ENCODE results near the gene TIGD3.
"Not testable (repeated sequence)": the region's sequence is repeated elsewhere in the genome, so short reads cannot be mapped to it uniquely, and the experiment has no call there.

TIGD3 gene

DNA sequence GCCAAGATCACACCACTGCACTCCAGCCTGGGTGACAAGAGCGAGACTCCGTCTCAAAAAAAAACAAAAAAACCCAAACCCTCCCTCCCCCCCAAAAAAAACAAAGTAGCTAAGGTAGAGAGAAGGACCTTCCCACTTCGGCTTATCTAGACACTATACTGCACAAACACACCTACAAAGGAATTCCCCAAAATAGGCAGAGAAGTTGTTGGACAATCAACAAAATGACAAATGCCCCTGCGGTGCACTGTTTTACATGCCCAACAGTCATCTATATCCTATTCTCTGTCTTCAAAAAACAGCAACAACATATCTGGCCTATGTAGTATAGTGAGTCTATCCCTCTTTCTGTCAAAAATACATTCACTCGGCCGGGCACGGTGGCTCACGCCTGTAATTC is 27.5 kb upstream of the TIGD3 start:
- DNase-seq, result no peak

DNA sequence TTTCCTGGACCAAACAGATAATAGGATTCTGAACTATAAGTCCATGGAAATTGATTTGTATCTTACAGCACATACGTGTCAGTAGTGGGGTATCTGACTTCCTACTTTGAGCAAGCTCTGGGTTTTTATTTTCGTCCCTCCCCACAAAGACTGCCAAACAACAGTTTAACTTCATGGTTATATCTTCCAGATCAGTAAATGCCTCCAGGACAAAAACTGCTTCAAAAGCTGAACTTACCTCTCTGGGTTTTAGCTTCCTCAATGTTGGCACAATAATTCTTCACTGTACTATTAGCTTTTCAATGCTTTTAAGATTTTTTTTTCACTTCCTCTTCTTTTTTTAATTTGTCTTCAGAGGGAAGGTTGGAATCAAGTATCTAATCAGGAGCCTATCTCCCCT is 25.1 kb upstream of the TIGD3 start:
- DNase-seq, result no peak

- peak; percentile 85 for DNase-seq
These were observed 24.6 kb upstream of the TIGD3 start for GRCh38 chr11:65329944-65330403.

- no peak for DNase-seq
These were observed 24.0 kb upstream of the TIGD3 start for GRCh38 chr11:65330544-65330943.

GRCh38 chr11:65332591-65332990 is 22.0 kb upstream of the TIGD3 start:
- not testable (repeated sequence) for DNase-seq

GRCh38 chr11:65334696-65335295 is 19.8 kb upstream of the TIGD3 start:
- no peak for DNase-seq

DNA sequence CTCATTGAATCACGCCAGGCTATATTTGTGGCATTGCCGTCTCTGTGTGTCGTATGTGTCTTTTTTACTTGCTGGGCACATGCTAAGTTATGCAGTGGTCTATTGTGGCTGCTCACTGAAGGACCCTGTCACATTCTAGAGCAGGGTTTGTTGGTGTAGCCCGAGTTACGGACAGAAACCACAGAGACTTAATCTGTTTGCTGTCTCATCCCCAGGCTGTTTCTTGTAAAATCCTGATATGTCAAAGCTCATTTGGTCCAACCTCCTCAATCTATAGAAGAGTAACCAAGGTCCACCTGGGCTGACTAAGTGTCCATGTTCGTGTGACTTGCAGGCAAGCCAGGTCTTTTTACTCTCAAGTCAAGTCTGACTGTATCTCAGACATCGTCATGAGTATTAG is 15.9 kb upstream of the TIGD3 start:
- no peak for DNase-seq

GRCh38 chr11:65340226-65340625 is 14.3 kb upstream of the TIGD3 start:
- DNase-seq, result no peak

DNA sequence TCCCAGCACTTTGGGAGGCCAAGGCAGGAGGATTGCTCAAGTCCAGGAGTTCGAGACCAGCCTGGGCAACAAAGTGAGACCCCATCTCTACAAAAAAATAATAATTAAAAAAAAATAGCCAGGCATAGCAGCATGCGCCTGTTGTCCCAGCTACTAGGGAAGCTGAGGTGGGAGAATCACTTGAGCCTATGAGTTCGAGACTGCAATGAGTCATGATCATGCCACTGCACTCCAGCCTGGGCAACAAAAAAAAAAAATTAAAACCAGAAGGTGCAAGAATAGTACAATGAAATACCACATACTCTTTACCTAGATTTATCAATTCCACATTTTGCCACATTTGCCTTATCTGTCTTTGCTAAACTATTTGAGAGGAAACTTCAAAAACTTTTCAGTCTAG is 12.7 kb upstream of the TIGD3 start:
- DNase-seq, result no peak

DNA sequence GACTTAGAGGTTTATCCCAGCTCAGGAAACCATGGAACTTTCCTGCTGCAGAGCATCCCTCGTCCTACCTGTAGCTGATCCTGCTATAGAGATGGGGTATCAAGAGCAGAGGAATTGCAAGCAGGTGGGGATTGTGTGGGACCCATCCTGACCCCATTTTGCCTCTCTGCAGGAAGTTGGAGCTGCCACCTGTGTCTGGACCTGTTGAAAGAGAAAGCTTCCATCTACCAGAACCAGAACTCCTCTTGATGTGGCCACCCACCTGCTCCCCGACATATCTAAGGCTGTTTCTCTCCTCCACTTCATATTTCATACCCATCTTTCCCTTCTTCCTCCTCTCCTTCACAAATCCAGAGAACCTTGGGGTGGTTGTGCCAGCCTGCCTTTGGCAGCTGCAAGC is 3.0 kb upstream of the TIGD3 start:
- no peak for DNase-seq

DNA sequence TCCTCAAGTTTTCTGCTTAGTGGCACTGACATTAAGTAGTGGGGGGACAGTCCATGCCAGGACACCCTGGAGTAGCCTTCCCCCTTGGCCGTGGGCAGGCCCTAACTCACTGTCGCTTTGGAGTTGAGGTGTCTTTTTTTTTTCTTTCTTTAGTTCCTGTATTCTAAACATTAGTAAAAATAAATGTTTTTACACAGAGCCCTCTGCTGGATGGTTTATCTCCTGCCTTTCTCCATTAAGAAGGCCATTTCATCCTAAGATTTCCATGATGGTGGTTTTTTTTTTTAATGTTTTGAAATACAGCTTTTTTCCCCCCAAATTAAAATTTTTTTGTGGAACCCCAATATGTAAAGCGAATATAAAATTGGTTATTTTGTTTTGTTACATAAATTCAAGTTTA is 1.8 kb upstream of the TIGD3 start:
- DNase-seq, result no peak

GRCh38 chr11:65353376-65353775 is 1.2 kb upstream of the TIGD3 start:
- no peak for DNase-seq

DNA sequence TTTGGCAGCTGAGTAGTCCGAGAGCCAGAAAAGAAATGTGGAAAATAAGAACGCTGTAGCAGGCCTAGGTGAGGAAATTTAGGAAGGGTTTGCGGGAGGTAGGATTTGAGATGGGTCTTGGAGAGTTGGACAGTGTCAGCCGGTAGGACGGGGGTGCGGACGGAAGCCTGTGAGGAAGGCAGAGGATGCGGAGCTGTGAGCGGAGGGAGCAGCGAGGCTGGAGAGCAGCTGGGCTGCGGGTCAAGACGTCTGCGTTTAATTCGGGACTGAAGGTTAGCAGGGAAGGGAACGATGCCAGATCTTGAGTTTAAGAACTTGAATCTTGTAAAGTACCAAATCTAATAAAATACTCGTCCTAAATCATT is 669 bp upstream of the TIGD3 start:
- no peak for DNase-seq

GRCh38 chr11:65355013-65355775 is 643 bp downstream of the TIGD3 start:
- peak; percentile 65 for DNase-seq

GRCh38 chr11:65355776-65356393 is 1.3 kb downstream of the TIGD3 start:
- DNase-seq, result no peak

- no peak for DNase-seq
These were observed 1.9 kb downstream of the TIGD3 start for GRCh38 chr11:65356394-65356972.

DNA sequence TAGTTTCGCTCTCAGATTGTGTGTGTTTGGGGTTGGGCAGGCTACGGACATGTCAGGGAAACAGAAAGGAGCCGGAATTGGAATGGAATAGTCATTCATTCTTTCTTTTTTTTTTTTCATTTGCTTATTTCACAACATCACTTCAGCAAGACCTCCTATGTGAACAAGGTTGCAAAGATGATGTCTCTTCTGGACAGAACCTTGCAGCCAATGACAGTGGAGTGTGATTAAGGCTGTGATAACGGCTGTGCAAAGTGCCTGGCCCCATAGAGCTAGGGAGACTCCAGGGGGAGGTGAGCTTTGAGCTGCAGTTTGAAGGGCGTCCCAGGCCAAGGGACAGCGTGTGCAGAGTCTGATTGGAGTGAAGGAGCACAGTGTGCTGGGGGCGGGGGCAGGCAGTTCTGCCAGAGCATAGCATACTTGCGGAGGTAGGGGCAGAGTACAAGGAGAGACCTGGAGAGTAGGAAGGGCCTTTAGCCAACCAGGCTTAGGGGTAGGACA is 3.4 kb downstream of the TIGD3 start:
- DNase-seq, result no peak

GRCh38 chr11:65362320-65362931 is 7.9 kb downstream of the TIGD3 start:
- DNase-seq, result no peak

DNA sequence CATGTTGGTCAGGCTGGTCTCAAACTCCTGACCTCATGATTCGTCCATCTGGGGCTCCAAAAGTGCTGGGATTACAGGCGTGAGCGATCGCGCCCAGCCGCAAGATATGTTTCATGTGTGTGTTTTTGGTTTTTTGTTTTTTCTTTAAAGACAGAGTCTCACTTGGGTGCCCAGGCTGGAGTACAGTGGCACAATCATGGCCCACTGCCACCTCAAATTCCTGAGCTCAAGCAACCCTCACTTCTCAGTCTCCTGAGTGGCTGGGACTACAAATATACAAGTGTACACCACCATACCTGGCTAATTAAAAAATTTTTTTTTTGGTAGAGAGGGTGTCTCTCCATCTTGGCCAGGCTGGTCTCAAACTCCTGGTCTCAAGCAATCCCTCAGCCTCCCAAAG is 8.4 kb downstream of the TIGD3 start:
- DNase-seq, result no peak

GRCh38 chr11:65363770-65364169 is 9.2 kb downstream of the TIGD3 start:
- no peak for DNase-seq

DNA sequence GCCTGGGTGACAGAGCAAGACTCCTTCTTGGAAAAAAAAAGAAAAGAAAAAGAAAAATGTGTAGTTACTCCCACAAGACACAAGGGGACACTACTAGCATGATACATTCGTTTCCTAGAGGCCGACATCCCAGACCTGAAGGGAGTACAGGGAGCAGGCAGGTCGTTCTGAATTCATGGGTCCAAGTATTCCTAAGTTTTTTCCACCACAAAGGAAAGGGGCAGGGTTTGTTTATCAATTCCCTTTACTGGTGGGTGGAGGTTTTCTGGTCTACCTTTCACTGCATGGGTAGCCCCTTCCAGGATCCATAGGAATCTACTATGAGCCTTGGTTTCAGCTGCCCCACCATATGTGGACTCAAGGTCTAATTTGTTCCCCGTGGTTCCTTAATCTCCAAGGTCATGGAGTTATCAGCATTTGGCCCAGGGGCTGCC is 11.8 kb downstream of the TIGD3 start:
- peak; percentile 74 for DNase-seq

GRCh38 chr11:65370659-65371049 is 16.1 kb downstream of the TIGD3 start:
- DNase-seq, result no peak

DNA sequence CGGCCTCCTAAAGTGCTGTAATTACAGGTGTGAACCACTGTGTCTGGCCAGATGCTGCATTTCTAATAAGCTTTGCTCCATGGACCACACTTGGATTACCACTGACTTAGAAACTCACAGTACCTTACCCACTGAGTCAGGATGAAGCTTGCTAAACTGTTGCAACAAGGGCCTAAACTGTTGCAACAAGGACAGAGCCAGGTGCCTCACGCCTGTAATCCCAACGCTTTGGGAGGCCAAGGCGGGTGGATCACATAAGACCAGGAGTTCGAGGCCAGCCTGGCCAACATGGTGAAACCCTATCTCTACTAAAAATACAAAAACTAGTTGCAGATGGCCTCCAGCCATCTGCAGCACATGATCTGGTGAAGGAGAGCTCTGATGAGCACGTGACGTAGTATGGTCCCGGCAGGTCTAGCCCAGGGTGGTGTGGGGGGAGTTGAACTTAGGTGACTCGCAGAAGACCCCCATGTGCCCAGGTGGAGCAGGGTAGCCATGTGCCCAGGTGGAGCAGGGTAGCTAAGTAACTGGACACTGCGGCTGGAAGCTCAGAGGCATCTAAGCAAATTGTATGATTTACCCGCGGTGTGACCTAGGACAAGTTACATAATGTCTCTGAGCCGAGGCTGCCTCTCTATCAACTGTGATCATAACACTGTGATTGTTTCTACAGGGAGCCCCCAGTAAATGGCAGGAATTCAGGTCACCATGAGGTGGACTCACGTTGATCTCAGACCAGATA is 19.5 kb downstream of the TIGD3 start:
- DNase-seq, result no peak

Measured in CD4-positive, alpha-beta T cell treated with Interleukin-10 for 1 hour (primary cell).